DOHH2 (cell line): ENCODE results near the gene TBL1XR1.

Experiments
- CTCF ChIP-seq: fragments of 200-600 bp; sonication (generic); IDR thresholded peaks from one replicate; pipeline ENCODE4 v1.5.1; 2014; ENCODE audit warnings: antibody characterized with exemption, mild to moderate bottlenecking, low read depth, low read length; ENCODE audit not compliant: poor library complexity, severe bottlenecking
- EZH2phosphoT487 ChIP-seq: fragments of 200-600 bp; sonication (generic); IDR thresholded peaks from 2 replicates; pipeline ENCODE4 v1.6.1; 2017; ENCODE audit warnings: borderline replicate concordance, mild to moderate bottlenecking, antibody characterized with exemption, low read length, moderate library complexity, mixed read lengths

- TF ChIP-seq CTCF (no peak), EZH2phosphoT487 (no peak)
These were observed 117.2 kb downstream of the TBL1XR1 start for GRCh38 chr3:177080122-177080521.
